NCI-H82 treated with DMSO at 0.1 percent for 48 hours (cell line): ENCODE results near the gene PRMT2.

Source experiments
- DNase-seq: peaks from one replicate; lab custom pipeline; 2025; ENCODE audit not compliant: unreplicated experiment; lab: John Stamatoyannopoulos, UW

PRMT2 gene

DNA sequence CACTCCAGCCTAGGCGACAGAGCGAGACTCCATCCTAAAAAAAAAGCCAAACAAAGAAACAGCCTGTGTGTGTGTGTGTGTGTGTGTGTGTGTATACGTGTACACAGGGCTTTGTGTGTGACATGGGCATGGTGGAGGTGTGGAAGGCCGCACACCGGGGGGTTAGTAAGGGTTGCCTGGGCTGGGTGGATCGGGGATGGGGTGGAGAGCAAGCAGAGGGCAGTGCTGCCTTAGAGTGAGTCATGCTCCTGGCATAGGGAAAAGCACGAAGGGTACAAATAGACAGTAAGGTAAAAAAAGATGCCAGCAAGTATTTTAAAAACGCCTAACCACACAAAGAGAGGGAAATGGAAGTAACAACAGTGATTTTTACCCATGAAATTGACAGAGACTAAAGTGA is 6.2 kb downstream of the PRMT2 start:
- DNase-seq = no peak

DNA sequence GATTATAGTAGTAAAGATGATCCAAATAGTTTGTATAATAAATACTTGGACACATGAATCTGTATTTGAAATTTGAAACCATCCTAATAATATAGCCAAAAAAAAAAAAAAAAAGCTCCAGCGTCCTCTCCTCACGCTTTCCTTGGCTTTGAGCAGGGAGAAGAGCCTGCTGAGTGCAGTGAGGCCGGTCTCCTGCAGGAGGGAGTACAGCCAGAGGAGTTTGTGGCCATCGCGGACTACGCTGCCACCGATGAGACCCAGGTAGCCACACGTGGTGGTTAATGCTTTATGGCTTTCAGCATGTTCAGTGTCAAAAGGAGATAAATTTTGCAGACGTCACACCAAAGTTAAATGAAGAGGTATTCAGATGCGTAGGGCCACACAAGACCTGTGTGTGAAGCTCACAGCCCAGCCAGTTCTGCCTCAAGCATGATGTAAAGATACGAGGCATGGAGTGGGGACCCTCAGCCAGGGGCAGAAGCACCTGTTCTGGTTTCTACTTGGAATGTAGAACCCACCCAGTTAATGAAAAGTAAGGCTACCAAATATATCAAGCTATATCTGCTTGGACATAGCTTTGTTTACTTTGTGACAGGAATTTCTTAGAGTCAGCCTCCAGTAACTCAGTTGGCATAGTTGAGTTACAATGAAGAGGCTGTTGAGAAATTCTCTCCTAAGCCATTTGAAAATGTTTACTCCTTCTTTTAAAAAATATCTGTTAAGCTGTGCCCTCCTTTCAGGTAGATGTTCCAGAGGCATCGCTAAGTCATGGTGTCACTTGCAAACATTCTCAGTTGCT is 8.1 kb downstream of the PRMT2 start:
- DNase-seq = no peak

DNA sequence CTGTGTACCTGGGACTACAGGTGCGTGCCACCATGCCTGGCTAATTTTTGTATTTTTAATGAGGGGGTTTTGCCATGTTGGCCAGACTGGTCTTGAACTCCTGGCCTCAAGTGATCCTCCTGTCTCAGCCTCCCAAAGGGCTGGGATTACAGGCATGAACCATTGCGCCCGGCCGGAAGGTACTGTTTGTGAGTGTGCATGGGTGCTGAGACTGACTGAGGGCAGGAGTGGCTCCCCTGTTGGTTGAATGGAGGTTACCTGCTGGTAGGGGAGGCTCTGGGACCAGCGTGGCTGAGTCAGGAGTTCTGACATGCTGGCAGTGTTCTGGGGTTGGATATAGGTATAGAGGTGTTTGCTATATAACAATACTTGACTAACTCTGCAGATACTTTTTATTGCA is 10.4 kb downstream of the PRMT2 start:
- no peak for DNase-seq

DNA sequence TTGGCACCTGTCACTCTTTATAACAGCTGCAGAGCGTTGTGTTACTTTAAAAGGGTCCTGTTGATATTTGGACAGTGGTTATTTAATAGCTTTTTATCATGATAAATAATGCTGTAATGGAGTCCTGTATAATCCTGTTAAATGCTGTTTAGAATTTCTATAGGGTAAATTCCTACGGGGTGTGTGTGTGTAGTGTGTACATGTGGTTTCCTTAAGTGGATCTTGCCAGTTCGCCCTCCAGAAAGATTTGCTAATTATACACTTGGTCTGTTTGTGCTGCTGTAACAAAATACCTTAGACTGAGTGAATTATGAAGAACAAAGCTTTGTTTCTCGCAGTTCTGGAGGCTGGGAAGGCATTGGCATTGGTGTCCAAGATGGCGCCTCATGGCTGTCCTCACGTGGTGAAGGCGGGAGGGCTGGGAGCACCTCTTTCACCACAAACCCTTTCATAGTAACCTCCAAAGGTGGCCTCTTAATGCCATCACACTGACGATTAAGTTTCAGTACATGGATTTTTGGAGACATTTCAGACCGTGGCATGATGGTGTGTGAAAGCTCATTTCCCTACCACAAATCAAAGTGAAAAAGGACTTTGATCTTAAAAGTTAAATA is 11.2 kb downstream of the PRMT2 start:
- DNase-seq = no peak

DNA sequence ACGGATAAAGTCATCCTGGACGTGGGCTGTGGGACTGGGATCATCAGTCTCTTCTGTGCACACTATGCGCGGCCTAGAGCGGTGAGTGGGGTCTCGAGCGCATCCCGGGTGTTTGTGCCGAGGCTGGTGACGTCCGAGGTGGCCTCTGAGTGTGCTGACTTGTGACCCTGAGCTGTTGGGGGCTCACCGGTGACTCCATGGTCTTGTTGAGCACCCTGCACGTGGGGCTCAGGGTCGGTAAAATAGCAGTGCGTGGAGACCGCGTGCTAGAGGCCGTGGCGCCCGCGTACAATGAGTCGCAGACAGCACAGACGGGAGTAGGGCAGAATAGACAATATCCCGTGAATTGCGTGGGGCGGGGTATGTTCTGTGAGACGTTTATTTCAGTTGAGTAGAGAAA is 13.1 kb downstream of the PRMT2 start:
- DNase-seq = no peak

DNA sequence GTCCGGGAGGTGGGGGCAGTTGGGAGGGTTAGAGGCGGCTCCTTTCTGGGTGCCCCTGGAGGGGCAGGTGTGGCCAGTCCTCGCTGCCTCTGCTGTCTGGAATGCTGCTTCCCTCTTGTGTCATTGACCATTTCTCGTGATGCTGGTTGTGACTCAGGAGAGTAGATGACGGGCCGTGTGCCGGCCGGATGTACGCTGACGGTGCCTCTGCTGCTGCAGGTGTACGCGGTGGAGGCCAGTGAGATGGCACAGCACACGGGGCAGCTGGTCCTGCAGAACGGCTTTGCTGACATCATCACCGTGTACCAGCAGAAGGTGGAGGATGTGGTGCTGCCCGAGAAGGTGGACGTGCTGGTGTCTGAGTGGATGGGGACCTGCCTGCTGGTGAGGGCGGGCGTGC is 13.9 kb downstream of the PRMT2 start:
- DNase-seq = no peak

DNA sequence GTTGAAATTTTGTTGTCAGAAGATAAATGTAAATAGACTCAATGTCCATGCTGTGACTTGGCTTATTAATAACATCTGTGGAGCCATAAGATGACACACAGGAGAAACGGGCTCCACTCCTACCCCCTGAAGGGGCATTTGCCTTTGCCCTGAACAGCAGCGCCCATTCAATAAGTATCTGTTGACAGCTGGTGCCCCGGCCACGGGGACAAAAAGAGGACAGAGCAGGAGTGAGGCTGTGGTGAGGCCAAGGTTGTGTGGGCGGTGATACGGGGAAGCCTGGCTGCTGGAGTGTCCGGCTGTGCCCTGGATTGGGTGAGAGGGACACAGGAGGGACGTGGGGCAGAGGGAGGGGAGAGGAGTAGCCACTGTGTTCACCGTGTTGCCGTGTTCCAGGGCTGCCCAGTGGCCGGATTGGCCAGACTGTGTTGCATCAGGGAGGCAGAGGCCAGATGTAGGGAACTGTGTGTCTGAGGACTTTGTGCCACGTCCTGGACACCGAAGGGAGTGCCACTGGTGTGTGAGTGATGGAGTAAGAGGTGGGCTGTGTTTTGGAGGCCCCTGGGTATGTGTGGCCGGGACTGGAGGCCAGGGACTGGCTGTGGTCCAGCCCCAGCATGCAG is 15.1 kb downstream of the PRMT2 start:
- no peak for DNase-seq

DNA sequence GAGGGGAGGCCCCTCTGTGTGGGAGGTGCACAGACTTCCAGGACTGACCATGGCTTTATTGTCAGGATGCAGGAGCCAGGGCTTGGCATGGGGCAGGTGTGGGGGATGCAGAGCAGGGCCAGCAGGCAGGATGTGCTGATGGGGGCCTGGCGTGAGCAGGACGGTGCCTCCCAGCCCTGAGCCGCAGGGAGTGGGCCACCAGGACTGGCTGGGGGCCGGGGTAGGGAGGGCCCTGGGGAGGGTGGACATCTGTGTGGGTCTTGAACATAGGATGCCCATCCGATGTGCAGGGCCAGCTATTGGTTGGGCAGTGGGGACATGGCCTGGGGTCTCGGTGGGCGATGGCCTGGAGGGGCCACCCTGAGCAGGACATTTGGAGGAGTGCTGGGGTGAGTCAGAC is 15.6 kb downstream of the PRMT2 start:
- DNase-seq = no peak

DNA sequence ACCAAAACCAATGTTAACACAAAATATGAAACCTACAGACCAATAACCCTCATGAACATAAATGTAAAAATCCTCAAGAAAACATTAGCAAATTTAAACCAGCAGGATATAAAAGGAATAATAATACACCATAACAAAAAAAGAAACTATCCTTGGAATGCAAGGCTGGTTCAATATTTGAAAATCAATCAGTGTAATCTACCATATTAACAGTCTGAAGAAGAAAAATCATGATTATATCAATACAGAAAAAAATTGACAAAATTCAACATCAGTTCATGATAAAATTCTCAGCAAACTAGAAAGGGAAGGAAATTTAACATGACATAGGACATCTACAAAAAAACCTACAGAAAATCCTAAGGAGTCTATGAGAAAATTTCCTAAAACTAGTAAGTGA is 19.8 kb downstream of the PRMT2 start:
- DNase-seq = no peak

DNA sequence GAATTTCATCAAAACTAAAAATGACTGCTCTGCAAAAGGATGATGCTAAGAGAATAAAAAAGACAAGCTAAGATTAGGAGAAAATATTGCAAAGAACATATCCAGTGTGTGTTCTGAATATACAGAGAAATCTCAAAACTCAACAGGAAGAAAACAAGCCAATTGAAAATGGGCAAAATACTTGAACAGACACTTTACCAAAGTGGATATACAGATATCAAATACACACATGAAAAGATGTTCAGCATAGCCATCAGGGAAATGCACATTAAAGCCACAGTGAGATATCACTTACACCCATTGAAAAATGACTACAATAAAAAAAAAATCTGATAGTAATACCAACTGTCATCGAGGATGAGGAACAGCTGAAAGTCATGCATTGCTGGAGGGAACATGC is 21.3 kb downstream of the PRMT2 start:
- no peak for DNase-seq

DNA sequence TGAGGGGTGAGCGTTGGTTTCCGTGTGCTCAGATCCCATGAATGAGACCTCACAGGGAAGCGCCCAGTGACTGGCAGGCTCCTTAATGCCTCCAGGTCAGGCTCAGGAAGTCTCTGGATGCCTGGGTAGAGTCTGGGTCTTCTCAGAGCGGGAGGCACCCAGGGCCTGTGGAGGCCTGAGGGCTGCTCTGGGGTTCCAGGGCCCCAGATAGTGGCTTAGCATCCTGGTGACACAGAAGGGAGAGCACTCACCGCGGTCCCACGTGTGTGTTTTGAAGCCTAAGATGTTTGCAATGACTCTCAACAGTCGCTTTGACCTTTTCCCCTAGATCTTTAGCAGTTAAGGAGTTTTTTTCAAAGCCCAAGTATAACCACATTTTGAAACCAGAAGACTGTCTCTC is 25.0 kb downstream of the PRMT2 start:
- no peak for DNase-seq

DNA sequence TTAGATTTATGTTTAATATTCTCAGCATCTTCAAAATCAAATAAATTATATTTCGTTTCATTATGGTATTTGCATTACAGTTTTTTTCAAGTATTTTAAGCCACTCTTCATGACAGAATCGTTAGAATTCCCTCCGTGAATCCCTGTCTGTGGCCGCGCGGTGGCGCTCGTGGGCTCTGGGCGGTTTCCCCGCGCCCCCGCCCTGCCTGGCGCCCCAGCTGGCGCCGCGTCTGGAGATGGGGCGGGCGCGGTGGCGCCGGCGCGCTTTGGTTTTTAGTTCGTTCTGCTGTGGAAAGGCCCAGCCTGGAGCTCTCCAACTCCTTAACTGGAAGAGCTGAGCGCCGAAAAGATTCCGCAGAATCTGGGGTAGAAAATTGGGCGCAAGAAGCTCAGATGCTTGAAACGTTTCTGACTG is 25.7 kb downstream of the PRMT2 start:
- no peak for DNase-seq

DNA sequence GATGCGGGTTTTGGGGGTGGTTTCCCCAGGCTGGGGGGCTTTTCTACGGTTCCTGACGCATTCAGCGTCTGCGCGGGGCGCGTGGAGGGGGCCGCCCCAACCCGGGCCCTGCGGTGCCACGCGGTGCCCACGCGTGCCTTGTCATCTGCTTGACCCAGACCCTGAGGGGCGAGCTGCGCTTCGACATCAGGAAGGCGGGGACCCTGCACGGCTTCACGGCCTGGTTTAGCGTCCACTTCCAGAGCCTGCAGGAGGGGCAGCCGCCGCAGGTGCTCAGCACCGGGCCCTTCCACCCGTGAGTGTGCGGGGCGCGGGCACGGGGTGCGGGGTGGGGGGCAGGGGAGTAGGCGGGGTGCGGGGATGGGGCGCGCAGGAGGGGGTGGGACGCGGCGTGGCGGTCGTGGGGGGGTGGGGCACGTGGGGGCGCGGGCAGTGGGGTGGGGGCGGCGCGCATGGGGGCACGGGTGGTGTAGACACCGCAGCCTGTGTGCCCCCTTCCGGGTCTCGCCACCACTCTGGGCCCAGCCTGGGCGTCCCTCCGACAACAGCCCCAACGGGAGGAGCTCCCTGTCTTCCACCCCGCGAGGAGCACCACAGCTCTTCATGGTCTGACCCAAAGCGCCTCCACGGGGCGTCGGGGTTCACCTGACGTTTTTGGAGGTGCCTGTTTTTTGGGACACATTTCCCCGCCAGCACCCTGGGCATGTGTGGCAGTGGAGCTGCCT is 26.3 kb downstream of the PRMT2 start:
- no peak for DNase-seq

DNA sequence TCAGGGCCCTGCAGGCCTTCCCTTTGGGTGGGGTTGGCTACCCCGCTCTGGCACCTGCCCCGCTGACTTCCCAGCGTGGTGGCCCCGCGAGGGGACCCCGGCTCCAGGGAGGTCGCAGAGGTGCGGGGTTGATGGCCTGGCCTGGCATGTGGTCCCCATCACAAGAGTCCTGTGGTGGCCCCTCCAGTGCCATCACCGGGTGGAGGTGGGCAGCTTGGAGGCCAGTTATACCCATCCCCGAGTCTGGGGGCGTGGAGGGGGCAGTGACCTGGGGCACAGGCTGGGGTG is 26.8 kb downstream of the PRMT2 start:
- no peak for DNase-seq

DNA sequence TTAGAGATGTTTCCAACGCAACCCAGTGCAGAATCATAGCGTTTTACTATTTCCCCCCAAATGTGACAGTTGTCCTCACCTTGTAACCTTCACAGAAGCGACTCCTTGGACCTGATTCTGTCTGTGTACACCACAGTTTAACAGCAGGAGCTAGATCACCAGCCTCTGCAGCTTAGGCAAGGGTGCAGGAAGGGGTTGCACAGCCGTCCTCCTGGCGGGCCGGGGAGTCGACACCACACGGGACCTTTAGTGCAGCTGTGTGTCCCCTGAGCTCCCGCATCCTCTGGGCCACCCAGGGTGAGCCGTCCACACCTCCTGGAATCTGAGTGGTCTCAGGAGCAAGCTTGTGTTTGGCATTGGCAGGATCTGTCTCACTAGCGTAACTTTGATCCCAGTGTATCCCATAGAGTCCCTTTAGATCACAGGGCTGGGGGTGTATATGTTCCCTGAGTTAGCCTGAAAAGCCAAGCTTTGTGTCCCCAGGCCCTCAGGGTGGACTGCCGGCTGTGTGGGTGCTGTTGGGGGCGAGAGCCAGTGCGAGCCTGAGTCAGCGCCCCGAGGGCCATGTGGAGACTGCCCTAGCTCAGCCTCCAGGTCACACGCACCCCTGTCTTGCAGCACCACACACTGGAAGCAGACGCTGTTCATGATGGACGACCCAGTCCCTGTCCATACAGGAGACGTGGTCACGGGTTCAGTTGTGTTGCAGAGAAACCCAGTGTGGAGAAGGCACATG is 27.5 kb downstream of the PRMT2 start:
- DNase-seq = no peak

DNA sequence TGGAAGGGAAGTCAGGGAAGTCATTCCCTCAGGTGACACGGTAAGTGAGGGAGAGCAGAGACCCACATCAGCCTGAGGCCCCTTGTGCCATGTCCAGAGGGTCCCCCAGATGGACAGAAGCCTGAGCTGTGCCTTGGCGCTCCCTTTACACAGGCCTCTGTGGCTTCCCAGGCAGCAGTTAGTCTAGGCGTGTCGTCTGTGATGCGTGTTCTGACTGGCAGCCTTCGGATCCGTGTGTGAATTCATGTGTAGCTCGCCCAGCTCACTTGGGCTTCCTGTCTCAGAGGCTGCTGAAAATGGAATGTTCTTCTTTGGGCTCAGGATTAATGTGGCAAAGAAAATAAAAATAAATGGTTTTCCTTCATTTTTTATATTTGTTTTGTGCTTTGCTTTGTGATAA is 28.3 kb downstream of the PRMT2 start:
- DNase-seq = no peak

DNA sequence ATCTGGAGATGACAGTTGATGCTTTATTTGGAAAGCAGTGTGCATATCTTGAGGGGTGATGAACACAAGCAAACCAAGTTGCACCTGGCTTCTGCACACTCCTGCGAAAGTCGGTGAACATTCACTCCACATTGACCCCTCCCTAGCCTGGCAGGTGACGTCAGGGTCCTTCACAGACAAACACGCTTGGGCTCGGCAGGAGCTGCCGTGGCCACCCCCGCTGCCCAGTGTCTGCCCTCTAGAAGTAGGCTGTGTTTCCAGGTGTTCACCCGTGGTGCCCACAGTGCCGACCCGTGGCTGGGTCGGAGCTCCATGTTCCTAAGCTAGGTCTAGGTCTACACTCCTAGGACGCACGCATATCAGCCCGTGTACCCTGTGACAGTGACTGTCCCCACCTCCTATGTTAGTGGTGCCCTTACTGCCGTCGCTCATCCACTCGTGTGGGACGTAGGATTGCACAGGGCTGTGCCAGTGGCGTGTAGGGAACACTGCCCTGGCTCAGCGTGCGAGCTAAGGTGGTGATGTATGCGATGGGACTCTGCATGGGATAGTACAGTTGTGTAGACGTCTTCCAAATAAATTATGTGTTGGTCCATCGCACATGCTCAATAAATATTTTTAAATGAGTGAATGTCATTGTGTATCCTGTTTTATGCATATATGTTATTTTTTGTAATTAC is 29.0 kb downstream of the PRMT2 start:
- no peak for DNase-seq

DNA sequence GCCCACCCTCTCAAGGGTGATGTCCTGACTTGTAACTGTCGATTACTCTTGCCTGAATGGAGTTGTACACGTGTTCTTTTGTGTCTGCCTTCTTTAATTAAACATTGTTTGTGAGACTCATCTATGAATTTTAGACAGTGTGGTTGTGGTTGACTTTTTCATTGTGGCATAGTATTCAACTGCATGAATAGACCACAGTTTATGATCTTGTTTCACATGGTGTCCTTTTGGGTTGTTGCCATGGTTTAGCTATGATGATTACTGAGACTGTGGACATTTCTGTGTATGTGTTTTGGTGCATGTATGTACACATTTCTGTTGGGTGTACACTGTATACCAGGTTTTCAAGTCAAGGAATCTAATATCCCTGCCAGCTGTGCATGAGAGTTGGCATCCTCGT is 30.1 kb downstream of the PRMT2 start:
- no peak for DNase-seq

DNA sequence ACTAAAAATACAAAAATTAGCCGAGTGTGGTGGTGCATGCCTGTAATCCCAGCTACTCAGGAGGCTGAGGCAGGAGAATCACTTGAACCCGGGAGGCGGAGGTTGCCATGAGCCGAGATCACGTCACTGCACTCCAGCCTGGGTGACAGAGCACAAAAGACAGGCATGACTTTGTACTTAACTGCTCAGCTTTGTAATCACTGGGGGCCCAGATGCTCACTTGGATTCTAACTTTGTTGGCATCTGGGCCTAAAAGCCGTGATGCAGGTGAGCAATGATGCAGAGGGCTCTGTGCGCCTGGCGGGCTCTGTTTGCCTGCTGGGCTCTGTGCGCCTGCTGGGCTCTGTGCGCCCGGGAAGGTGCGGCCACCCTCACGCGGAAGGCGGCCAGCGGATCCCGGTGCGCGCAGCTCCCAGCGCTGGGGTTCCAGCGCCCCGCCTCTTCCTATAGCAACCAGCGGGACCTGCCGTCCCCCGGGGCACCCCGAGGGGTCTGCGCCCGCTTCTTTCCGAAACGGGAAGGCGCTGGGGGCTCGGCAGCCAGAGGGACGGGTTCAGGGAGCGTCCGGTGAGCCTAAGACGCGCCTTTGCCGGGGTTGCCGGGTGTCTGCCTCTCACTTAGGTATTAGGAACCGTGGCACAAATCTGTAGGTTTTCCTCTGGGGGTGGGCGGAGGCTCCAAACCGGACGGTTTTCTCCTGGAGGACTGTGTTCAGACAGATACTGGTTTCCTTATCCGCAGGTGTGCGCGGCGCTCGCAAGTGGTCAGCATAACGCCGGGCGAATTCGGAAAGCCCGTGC is 31.7 kb downstream of the PRMT2 start:
- DNase-seq = no peak

DNA sequence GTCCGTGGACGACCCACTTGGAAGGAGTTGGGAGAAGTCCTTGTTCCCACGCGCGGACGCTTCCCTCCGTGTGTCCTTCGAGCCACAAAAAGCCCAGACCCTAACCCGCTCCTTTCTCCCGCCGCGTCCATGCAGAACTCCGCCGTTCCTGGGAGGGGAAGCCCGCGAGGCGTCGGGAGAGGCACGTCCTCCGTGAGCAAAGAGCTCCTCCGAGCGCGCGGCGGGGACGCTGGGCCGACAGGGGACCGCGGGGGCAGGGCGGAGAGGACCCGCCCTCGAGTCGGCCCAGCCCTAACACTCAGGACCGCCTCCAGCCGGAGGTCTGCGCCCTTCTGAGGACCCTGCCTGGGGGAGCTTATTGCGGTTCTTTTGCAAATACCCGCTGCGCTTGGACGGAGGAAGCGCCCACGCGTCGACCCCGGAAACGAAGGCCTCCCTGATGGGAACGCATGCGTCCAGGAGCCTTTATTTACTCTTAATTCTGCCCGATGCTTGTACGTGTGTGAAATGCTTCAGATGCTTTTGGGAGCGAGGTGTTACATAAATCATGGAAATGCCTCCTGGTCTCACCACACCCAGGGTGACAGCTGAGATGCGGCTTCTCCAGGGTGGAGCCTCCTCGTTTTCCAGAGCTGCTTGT is 32.4 kb downstream of the PRMT2 start:
- DNase-seq = no peak
